ENCODE results near the gene POFUT2.

The POFUT2 gene

GRCh38 chr21:45220714-45221490 is 66.8 kb downstream of the POFUT2 start:
- DNase-seq, result no peak

- DNase-seq, result no peak
Observed at GRCh38 chr21:45220071-45220481, 67.6 kb downstream of the POFUT2 start.

GRCh38 chr21:45219517-45219916 is 68.2 kb downstream of the POFUT2 start:
- no peak for DNase-seq

- no peak for DNase-seq
Observed at GRCh38 chr21:45217010-45217409, 70.7 kb downstream of the POFUT2 start.

GRCh38 chr21:45215213-45215612 is 72.5 kb downstream of the POFUT2 start:
- DNase-seq, result no peak

Data from NCI-H1105 treated with DMSO at 0.1 percent for 48 hours (cell line).